Upper lobe of left lung (tissue), 6 donors: ENCODE results near the gene KCNJ16. TPM values are rescaled to one million over a fixed set of nuclear protein-coding genes. Genes with fewer than 3 reads are reported as not detected.

ENCODE experiments used
- ATAC-seq, 2 donors: fragments of 200-7000 bp; cut with Tn5 transposase; one replicate each; pipeline ENCODE4 v1.9.1; 2022; ENCODE audit warnings: mild to moderate bottlenecking in 2 of 2, moderate library complexity in 2 of 2; ENCODE audit not compliant: low FRiP score in 2 of 2
- DNase-seq, 2 donors: peaks; one replicate each; pipeline ENCODE4 v3.0.0-alpha.2; 2019 to 2020
- H3K27ac ChIP-seq, 4 donors: fragments of 200-600 bp; sonication (generic); one replicate each; pipeline ENCODE4 v1.5.1; 2016 to 2019
- H3K27me3 ChIP-seq, 4 donors: fragments of 200-600 bp; sonication (generic); one replicate each; pipeline ENCODE4 v1.5.1; 2017 to 2019
- H3K36me3 ChIP-seq, 4 donors: fragments of 200-600 bp; sonication (generic); one replicate each; pipeline ENCODE4 v1.5.1; 2016 to 2019
- H3K4me1 ChIP-seq, 4 donors: fragments of 200-600 bp; sonication (generic); one replicate each; pipeline ENCODE4 v1.5.1; 2018 to 2019
- H3K4me3 ChIP-seq, 4 donors: fragments of 200-600 bp; sonication (generic); one replicate each; pipeline ENCODE4 v1.5.1; 2017 to 2019; ENCODE audit warnings: mild to moderate bottlenecking in 2 of 4, moderate library complexity in 1 of 4
- H3K9me3 ChIP-seq, 4 donors: fragments of 200-600 bp; sonication (generic); one replicate each; pipeline ENCODE4 v1.5.1; 2018 to 2019
- EP300 ChIP-seq, 4 donors: sonication (generic); formaldehyde crosslinking; IDR thresholded peaks; one replicate each; pipeline ENCODE4 v1.5.1; 2017; ENCODE audit warnings: antibody characterized with exemption in 4 of 4, control low read depth in 2 of 4
- POLR2A ChIP-seq, 4 donors: fragments of 450-650 bp; IDR thresholded peaks; one replicate each; pipeline ENCODE4 v1.5.1; 2016 to 2017; ENCODE audit warnings: antibody characterized with exemption in 4 of 4, mild to moderate bottlenecking in 2 of 4
- POLR2AphosphoS5 ChIP-seq, 2 donors: sonication (generic); formaldehyde crosslinking; IDR thresholded peaks; one replicate each; pipeline ENCODE4 v1.5.1; 2017; ENCODE audit warnings: antibody characterized with exemption in 2 of 2
- WGBS, 2 donors: methylation state at CpG; one replicate each; pipeline ENCODE4 v1.1.5; 2017 to 2018; 5-methylcytosine and 5-hydroxymethylcytosine counted together
- total RNA-seq, 6 donors: library from RNA; depleted of rRNA in 4 of 6; stranded (reverse); fragments of >200 nt in 4 of 6; gene quantifications; one replicate each; pipeline versions ENCODE4 v1.1.0 to v1.2.1, GENCODE V29; 2016 to 2021
- TF ChIP-seq, protein P1 (sequence below), 6 experiments: fragments of 450-650 bp in 4 of 6; fragments of 200-600 bp in 2 of 6; sonication (generic) in 2 of 6; IDR thresholded peaks; one replicate each; pipeline ENCODE4 v1.5.1; 2016 to 2019; ENCODE audit warnings: antibody characterized with exemption in 6 of 6
- donor health status: DM: no; HTN: no; CAD: no; lungs with moderate emphysema.
- donor health status: DM: no; HTN: yes; CAD: no; lungs with severe emphysema.

The KCNJ16 gene
- total RNA-seq, 6 donors from 2014 or later: 0.20 to 1.4 (median 0.59) TPM; not detected in 1

DNA sequence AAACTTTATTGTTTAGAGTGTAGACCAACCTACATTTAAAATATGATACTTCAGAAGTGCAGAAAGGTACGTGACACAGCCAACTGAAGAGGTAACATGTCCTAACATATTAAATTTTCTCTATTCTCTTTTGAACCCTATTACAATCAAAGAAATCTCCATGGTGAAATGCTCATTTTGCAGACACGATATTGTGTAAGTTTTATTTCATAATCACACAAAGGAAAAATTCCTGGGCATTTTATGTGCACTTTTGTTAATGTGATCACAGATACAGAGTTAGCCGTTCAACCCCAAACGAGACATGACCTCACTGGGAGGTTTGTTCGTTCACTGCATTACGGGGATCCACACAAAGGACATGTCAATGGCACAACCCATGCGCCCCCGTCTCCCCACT is 21.8 kb downstream of the KCNJ16 start:
- no peak overlapping the region for H3K4me3 ChIP-seq
- DNase-seq: no peak
- no peak overlapping the region for H3K27ac ChIP-seq
- H3K9me3 ChIP-seq: no peaks in the 10 kb centered on the region
- H3K4me1 ChIP-seq: no peaks in the 10 kb centered on the region
- TF ChIP-seq POLR2AphosphoS5 (IDR thresholded peaks at IDR 0.05) (no peak), POLR2A (IDR thresholded peaks at IDR 0.05) (no peak), EP300 (IDR thresholded peaks at IDR 0.05) (no peak)
- TF ChIP-seq, protein P1, sequence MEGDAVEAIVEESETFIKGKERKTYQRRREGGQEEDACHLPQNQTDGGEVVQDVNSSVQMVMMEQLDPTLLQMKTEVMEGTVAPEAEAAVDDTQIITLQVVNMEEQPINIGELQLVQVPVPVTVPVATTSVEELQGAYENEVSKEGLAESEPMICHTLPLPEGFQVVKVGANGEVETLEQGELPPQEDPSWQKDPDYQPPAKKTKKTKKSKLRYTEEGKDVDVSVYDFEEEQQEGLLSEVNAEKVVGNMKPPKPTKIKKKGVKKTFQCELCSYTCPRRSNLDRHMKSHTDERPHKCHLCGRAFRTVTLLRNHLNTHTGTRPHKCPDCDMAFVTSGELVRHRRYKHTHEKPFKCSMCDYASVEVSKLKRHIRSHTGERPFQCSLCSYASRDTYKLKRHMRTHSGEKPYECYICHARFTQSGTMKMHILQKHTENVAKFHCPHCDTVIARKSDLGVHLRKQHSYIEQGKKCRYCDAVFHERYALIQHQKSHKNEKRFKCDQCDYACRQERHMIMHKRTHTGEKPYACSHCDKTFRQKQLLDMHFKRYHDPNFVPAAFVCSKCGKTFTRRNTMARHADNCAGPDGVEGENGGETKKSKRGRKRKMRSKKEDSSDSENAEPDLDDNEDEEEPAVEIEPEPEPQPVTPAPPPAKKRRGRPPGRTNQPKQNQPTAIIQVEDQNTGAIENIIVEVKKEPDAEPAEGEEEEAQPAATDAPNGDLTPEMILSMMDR (IDR thresholded peaks at IDR 0.05): no peak
- H3K36me3 ChIP-seq: no peaks in the 10 kb centered on the region
- 61 to 66% methylated on average over 8 of the region's 8 CpGs for WGBS, 2 donors
- H3K27me3 ChIP-seq: no peaks in the 10 kb centered on the region
- no peak for ATAC-seq

- Histone ChIP-seq H3K9me3 (no peaks in the 10 kb centered on the region), H3K27me3 (no peaks in the 10 kb centered on the region), H3K4me3 (no peak overlapping the region), H3K27ac (no peak overlapping the region), H3K4me1 (no peaks in the 10 kb centered on the region), H3K36me3 (no peaks in the 10 kb centered on the region)
- TF ChIP-seq POLR2A (IDR thresholded peaks at IDR 0.05): no peak
- no peak for TF ChIP-seq POLR2AphosphoS5 (IDR thresholded peaks at IDR 0.05)
- TF ChIP-seq, protein P1 (IDR thresholded peaks at IDR 0.05): no peak
- no peak for TF ChIP-seq EP300 (IDR thresholded peaks at IDR 0.05)
- WGBS, 2 donors: 62 to 81% methylated on average over 2 of the region's 2 CpGs
- ATAC-seq: no peak
- DNase-seq: no peak
These were observed 23.0 kb downstream of the KCNJ16 start for GRCh38 chr17:70098030-70098429.

DNA sequence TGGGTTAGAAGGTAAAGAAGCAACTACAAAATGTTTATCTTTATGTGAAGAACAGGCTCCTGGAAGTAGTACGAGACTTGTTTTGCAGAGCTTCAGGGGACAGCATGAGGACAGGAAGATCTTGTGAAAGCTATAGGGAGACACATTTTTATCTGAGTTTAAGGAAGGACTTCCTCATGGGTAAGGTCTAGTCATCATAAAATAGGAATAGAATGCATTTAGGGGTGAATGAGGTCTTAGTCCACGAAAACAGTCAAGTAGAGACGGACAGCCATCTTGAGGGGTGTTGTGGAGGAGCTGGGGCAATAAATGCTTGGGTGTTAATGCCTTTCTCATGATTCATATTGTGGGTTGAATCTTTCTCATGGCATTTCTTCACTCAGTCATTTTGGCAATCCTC is 24.3 kb downstream of the KCNJ16 start:
- Histone ChIP-seq H3K27ac (no peak overlapping the region), H3K9me3 (no peaks in the 10 kb centered on the region), H3K4me3 (no peak overlapping the region), H3K4me1 (no peaks in the 10 kb centered on the region), H3K27me3 (no peaks in the 10 kb centered on the region), H3K36me3 (no peaks in the 10 kb centered on the region)
- no peak for DNase-seq
- 52 to 69% methylated on average over 3 of the region's 3 CpGs for WGBS, 2 donors
- peak in 1 of 2 donors; percentile 51 for ATAC-seq
- TF ChIP-seq EP300 (IDR thresholded peaks at IDR 0.05): no peak
- TF ChIP-seq POLR2A (IDR thresholded peaks at IDR 0.05): no peak
- TF ChIP-seq, protein P1 (IDR thresholded peaks at IDR 0.05): no peak
- no peak for TF ChIP-seq POLR2AphosphoS5 (IDR thresholded peaks at IDR 0.05)

- Histone ChIP-seq H3K27ac (no peak overlapping the region), H3K4me3 (no peak overlapping the region), H3K36me3 (no peaks in the 10 kb centered on the region), H3K27me3 (no peaks in the 10 kb centered on the region), H3K9me3 (no peaks in the 10 kb centered on the region), H3K4me1 (no peaks in the 10 kb centered on the region)
- WGBS, 2 donors: 49 to 53% methylated on average over 5 of the region's 5 CpGs
- DNase-seq (no peak), ATAC-seq (no peak)
- TF ChIP-seq, protein P1 (IDR thresholded peaks at IDR 0.05): no peak
- no peak for TF ChIP-seq POLR2A (IDR thresholded peaks at IDR 0.05)
- no peak for TF ChIP-seq EP300 (IDR thresholded peaks at IDR 0.05)
- TF ChIP-seq POLR2AphosphoS5 (IDR thresholded peaks at IDR 0.05): no peak
These were observed 24.9 kb downstream of the KCNJ16 start for GRCh38 chr17:70099884-70100283.

DNA sequence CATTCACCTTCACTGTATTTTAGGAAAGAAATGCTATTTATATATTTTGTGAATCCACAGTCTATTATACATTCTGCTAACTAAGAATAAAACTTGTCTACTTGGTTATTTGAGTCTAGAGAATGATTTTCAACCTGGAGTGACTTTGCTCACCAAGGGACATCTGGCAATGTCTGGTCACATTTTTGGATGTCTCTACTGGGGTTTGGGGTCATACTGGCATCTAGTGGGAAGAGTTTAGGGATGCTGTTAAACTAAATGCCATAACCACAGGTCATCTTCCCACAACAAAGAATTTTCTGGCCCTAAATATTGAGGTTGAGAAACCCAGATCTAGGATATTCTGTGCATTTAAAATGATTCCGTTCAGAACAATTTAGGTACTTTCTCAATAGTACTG is 26.0 kb downstream of the KCNJ16 start:
- Histone ChIP-seq H3K36me3 (no peaks in the 10 kb centered on the region), H3K27ac (no peak overlapping the region), H3K9me3 (no peaks in the 10 kb centered on the region), H3K4me1 (no peaks in the 10 kb centered on the region), H3K27me3 (no peaks in the 10 kb centered on the region), H3K4me3 (no peak overlapping the region)
- DNase-seq (no peak), ATAC-seq (no peak)
- no peak for TF ChIP-seq POLR2A (IDR thresholded peaks at IDR 0.05)
- TF ChIP-seq EP300 (IDR thresholded peaks at IDR 0.05): no peak
- TF ChIP-seq POLR2AphosphoS5 (IDR thresholded peaks at IDR 0.05): no peak
- TF ChIP-seq, protein P1 (IDR thresholded peaks at IDR 0.05): no peak
- 96 to 100% methylated on average over 1 of the region's 1 CpG for WGBS, 2 donors
